Fibroblast of skin of back (primary cell): Measurements from ENCODE around the gene MYO1E.
"Not testable (repeated sequence)": the region's sequence is repeated elsewhere in the genome, so short reads cannot be mapped to it uniquely, and the experiment has no call there.

Experiments
- DNase-seq: peaks from one replicate; pipeline ENCODE4 v3.0.0-alpha.2; 2013

MYO1E gene

DNA sequence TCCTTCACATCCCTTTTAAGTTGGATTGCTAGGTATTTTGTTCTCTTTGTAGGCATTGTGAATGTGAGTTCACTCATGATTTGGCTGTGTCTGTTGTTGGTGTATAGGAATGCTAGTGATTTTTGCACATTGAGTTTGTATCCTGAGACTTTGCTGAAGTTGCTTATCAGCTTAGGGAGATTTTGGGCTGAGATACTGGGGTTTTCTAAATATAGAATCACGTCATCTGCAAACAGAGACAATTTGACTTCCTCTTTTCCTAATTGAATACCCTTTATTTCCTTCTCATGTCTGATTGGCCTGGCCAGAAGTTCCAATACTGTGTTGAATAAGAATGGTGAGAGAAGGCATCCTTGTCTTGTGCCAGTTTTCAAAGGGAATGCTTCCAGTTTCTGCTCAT, 245.4 kb downstream of the MYO1E start:
- DNase-seq, result not testable (repeated sequence)

DNA sequence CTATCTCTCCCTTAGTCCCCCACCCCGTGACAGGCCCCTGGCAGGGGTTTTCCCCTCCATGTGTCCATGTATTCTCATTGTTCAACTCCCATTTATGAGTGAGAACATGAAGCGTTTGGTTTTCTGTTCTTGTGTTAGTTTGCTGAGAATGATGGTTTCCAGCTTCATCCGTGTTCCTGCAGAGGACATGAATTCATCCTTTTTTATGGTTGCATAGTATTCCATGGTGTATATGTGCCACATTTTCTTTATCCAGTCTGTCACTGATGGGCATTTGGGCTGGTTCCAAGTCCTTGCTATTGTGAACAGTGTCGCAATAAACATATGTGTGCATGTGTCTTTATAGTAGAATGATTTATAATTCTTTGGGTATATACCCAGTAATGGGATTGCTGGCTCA, 247.0 kb downstream of the MYO1E start:
- not testable (repeated sequence) for DNase-seq

DNA sequence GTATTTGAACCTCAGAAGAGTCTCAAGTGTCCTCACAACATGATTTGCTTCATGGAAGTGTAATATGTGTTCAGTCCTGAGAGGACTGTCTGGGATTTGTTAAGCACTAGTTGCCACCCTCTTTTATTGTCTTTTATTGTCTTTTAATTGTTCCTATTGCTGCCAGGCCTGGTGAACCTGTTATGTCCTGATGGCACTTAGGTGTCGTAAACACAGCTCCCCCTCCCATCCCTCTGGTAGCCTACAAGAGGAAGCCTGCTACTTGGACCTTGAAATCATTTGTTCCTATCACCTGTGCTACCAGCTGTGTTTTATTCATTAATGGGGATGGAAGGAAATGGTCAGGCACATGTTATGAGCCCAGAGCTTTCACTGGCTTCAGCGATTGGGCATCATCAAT, 248.4 kb downstream of the MYO1E start:
- DNase-seq, result no peak

DNA sequence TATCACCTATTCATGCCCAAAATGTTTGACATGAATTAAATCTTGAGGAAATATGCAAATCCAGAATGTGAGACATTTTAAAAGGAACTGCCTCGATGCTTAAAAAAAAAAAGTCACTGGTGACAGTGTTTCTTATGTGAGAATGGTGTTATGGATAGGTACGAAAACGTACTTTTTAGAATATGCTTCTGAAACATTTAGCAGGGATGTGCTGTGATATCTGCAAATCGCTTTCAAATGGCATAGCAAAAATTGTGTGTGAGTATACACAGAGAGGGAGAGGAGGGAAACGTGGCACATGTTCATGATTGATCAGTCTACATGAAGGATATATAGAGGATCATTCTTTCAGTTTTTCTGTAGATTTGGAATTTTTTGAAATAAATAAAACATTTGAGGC, 251.7 kb downstream of the MYO1E start:
- DNase-seq, result no peak

DNA sequence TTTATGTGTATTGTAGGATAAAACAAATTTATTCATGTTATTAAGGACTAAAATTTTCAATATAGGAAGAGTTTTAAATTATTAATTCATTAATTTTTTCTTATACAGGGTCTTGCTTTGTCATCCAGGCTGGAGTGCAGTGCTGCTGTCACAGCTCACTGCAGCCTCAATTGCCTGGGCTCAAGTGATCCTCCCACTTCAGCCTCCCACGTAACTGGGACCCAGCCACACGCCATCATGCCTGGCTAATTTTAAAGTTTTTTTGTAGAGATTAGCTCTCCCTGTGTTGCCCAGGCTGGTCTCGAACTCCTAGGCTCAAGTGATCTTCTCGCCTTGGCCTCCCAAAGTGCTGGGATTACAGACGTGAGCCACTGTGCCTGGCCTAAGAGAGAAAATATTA, 253.0 kb downstream of the MYO1E start:
- DNase-seq, result no peak

DNA sequence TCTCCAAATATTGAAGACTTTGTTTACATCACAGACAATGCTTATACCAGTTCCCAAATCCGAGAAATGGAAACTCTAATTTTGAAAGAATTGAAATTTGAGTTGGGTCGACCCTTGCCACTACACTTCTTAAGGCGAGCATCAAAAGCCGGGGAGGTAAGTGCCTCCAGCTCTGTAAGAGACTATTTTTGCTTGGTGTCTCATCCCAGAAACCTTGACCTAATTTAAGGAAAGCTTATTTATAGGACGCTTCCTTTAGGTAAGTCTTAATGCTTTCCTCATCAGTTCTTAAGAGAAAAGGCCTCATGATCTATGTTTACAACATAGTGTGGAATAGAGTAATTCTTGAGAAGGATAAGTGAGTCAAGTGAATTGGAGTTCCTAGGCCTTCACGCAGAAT, 255.9 kb downstream of the MYO1E start:
- DNase-seq, result no peak

DNA sequence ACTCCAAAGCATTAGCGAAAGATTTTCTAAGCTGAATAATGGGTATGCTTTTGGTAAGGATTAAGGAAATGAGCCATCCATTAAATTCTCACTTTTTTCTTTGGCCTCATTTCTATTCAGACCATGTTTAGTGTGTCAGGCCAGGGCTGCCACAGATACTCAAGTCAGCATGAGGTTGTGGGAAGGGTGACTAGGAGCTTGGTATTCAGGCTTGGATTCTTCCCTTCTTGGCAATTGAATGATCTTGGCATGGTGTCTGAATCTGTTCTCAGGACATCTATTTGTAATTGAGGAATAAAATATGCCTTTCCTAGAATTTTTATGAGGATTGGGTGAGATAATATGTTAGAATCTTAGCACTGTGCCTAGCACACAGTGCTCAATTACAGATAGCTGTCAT, 256.5 kb downstream of the MYO1E start:
- DNase-seq, result peak; percentile 26

DNA sequence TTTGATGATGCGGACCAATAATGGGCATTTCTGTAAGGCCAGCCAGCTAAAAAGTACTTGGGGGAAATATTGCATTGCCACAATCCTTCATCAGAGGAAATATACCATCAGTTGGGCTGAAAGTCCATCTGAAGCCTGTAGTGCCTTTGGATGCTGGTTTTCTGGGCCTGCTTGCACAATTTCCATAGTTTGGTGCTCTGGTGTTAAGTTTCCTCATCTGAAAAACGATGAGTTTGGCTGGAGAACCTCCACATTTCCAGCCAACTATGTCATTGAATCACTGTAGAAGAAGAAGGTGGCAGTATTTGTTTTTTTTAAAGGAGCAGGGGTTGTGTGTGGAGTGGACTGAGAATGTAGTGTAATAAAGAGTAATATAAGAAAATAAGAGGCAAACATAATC, 257.6 kb downstream of the MYO1E start:
- no peak for DNase-seq

DNA sequence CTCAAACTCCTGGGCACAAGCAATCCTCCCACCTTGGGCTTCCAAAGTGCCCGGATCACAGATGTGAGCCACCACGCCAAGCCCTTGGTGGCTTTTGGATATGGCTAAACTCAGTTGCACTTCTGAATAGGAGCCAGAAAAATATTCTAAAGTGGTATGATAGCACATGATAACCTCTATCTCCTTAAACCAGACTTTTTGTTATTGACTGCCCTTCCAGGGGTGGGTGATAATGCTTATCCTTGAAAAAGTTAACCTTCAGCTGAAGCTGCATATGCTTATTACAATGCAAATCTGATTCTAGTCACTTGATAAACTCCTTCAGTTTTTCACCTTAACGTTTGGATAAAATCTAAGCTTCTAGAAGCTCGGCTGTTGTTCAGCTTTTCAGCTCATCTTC, 261.4 kb downstream of the MYO1E start:
- DNase-seq, result no peak

DNA sequence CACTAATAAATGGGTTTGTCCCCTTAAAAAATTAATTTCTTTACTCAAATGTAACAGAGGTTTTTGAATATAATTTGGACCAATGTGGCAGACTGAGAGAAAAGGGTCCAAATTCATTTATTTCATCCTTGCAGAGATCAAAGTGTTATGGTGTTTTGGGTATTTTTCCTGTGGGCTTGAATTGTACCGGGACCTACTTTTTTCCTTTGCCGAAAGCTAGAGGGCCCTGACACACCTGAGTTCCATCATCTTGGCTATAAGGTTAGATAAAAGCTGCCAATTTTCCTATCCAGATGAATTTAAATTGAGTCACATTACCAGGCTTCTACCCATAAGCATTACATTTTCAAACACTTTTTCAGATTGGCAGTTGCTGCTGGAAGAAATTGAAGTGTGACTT, 266.8 kb downstream of the MYO1E start:
- no peak for DNase-seq

DNA sequence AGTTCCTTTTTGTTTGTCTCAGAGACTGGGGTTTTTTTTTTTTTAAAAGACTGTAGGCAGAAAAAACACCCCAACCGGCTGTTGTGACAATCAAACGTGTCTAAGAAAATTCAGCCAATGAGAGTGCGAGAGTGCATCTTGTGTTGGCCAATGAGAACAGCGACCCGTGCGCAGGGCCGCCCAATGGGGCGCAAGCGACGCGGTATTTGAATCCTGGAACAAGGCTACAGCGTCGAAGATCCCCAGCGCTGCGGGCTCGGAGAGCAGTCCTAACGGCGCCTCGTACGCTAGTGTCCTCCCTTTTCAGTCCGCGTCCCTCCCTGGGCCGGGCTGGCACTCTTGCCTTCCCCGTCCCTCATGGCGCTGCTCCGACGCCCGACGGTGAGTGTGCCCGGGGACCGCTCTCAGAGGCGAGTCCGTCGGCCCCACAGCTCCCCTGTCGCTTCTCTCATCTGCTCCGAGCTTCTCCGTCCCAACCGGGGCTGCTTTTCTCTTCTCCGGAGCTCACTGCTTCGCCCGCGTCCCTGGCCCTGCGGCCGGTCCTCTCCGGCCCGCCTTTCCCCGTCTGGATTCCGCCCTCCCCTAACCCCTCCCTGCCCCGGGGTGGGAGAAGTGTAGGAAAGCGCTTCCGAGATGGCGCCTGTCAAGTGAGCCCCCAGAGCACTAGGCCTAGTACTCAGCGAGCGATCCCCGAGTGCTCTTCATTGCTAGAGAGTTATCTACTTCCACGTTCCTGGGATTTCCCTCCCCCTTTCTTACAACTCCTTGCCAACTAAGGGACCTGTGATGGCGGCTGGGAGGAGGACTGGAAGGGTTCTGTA, 267.5 kb downstream of the MYO1E start, which contains the start of gene CCNB2:
Gene CCNB2, plus strand, starts transcription at position 235 of the 821 bp plus-strand sequence. Its CDS starts 123 bp downstream, at position 358.
- peak; percentile 95 for DNase-seq

DNA sequence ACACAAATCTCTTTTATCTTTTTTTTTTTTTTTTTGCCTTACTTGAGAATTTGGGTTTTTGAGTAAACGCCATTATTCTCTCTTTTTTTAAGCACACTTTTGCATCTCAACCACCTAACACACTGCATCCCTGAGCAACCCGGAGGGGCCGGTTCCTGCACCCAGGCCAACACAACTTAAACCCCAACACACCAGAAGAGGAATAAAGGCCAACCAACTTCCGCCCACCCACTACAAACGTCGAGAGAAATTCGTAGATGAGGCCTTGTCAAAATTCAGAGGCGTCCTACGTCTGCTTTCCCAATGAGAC, 268.1 kb downstream of the MYO1E start:
- DNase-seq, result no peak

DNA sequence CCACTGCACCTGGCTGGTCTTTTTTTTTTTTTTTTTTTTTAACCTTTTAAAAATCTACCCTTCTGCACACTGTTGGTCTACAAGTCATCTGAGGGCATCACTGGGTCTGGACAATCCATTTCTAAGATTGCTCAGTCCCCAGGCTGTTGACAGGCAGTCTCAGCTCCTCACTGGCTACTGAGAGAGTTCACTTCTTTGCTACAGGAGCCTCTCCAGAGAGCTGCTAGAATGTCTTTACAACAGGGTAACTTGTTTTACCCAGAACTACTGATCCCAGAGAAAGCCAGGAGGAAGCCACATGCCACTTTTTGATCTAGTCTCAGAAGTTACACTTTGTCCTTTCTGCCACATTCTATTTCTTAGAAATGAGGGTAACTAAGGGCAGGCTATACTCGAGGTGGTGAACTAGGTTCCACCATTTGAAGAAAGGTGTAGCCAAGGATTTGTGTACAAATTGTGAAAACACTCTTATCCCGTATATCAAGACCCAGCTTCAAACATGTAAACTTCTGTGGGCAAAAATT, 273.4 kb downstream of the MYO1E start:
- DNase-seq, result no peak

DNA sequence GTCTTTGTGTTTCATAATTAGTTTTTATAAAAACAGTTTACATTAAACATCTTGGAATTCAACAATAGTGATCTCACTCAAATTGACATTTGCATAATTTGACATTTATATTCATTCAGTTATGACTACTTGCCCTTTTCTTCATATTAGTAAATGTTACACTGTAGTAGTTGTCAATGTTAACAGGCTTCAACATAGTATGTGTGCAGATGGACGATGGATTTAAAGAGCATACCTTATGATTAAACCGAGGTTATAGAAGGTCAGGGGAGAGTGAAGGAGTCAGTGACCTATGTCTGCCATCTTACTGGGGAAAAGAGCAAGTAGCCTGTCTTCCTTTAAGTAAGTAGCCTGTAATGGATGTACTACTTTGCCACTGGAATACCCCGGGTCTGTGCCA, 276.2 kb downstream of the MYO1E start:
- DNase-seq, result no peak

DNA sequence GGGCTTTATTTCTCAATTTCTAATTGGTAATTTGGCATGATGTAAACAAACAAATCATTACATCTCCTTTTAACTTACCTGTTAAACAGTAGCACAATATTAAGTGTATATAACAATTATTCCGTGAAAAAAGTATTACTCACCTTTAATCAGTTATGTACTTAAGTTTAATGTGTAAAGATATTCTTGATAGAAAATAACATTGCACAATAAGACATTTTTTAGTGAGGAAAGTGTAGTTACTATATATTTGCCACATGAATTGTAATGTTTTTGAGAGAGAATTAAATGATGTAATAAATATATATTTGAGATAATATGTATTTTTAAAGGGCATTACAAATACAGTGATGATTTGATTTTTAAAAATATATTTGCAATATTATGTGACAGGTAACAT, 278.6 kb downstream of the MYO1E start:
- no peak for DNase-seq

DNA sequence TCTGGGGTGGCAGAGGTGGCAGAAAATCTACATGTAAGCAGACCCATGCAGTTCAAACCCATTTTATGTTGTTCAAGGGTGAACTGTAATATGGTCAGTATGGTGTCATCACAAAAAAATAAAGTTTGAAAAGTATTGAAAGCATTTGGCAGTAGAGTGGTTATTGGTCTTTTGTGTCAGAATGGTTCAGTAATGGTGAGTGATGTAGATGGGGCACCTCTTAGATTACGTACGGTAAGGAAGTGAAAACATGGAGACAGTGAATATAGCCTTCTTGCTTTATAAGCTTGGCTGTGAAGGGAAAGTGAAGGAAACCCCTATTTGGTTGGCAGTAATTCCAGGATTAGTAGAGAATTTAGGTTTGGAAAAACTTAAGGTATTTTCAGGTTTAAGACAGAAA, 284.9 kb downstream of the MYO1E start:
- DNase-seq, result no peak
